Naive thymus-derived CD8-positive, alpha-beta T cell (primary cell): ENCODE measurements around the gene SRSF2. TPM values are rescaled to one million over a fixed set of nuclear protein-coding genes. Genes with fewer than 3 reads are reported as not detected.

Experiments
- ATAC-seq, 2 donors: fragments of 150-1000 bp; cut with Tn5 transposase in 1 of 2; sonication (Bioruptor Pico), chemical (Tn5 transposase) in 1 of 2; 1 replicate in 1 of 2; 2 replicates in 1 of 2; pipeline ENCODE4 v1.10.0; 2021; ENCODE audit warnings: mild to moderate bottlenecking in 2 of 2, moderate library complexity in 2 of 2
- POLR2A ChIA-PET: fragments of 350-600 bp; sonication (Branson Sonifier 250); formaldehyde crosslinking; loops from one replicate; lab custom pipeline; 2021; ENCODE audit warnings: antibody characterized with exemption; lab: Charles Lee
- DNase-seq, 10 donors: peaks; one replicate each; pipeline versions ENCODE4 v3.0.0 to v3.0.0-alpha.2; 2020 to 2022
- H3K27ac Mint-ChIP-seq, 10 donors: one replicate each; pipeline ENCODE4 v1.8.0; 2020 to 2022; ENCODE audit warnings: mild to moderate bottlenecking in 10 of 10, mixed read lengths in 10 of 10, moderate library complexity in 4 of 10, inconsistent platforms in 1 of 10
- H3K27me3 Mint-ChIP-seq, 5 donors: one replicate each; pipeline ENCODE4 v1.8.0; 2021 to 2022; ENCODE audit warnings: mixed read lengths in 5 of 5
- H3K36me3 Mint-ChIP-seq, 3 donors: one replicate each; pipeline ENCODE4 v1.8.0; 2020 to 2022; ENCODE audit warnings: mixed read lengths in 3 of 3, mild to moderate bottlenecking in 2 of 3, inconsistent platforms in 1 of 3
- H3K4me1 Mint-ChIP-seq, 4 donors: one replicate each; pipeline ENCODE4 v1.8.0; 2021 to 2022; ENCODE audit warnings: mixed read lengths in 4 of 4
- H3K4me3 Mint-ChIP-seq, 10 donors: one replicate each; pipeline ENCODE4 v1.8.0; 2020 to 2022; ENCODE audit warnings: mild to moderate bottlenecking in 10 of 10, mixed read lengths in 10 of 10, moderate library complexity in 6 of 10, inconsistent platforms in 1 of 10
- H3K9me3 Mint-ChIP-seq, 9 donors: one replicate each; pipeline ENCODE4 v1.8.0; 2020 to 2022; ENCODE audit warnings: mixed read lengths in 9 of 9, mild to moderate bottlenecking in 3 of 9, inconsistent platforms in 1 of 9, moderate library complexity in 1 of 9
- polyA plus RNA-seq, 3 donors: library from polyadenylated mRNA; unstranded; fragments of 300-500 nt; fragmentation: Illumina TruSeq; gene quantifications; one replicate each; pipeline ENCODE4 v1.2.3, GENCODE V29; 2021
- total RNA-seq, 8 experiments: library from RNA in 2 of 8; stranded (reverse) in 2 of 8; gene quantifications; one replicate each; pipeline ENCODE4 v1.2.3 and lab custom pipeline; 2021 to 2026

Gene SRSF2
- total and polyA plus RNA-seq, 5 experiments from 2014 or later = 101 to 377 (median 106) TPM

DNA sequence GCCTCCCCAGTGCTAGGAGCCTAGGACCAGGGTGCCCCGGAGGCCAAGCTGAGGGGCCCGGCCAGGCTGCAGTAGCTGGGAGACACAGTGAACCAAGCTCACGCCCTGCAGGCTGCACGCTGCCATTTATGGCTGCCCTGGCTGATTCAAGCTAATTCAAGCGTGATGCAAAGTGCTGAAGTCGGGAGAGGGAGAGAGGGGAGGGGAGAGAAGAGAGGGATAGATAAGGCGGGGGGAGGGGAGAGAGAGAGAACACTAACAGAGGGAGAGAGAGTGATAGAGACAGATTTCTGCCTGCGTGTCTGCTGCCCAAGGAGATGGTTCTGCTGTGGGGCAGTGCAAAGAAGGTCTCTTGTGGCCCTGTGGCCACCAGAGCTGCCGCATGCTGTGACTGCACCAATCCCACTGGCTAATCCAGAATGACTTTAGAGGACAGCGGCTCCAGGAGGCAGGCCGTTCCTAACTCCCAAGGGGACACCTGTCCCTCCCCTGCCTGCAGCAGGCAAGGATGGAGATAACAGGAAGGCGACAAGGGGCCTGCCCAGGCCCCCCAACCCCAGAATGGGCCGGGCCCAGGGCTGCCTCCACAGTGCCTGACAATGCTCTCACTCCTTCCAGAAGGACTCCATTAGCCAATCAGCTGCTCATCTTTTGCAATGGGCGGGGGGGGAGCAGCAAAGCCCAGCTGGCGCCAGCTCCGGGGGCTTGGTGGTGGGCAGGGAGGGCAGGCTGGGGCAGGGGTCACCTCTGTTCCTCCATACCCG lies 39.2 kb downstream of the SRSF2 start:
- DNase-seq = no peak
- Mint-ChIP-seq H3K4me3 (no peak overlapping the region), H3K9me3 (no peaks in the 10 kb centered on the region), H3K36me3 (no peaks in the 10 kb centered on the region), H3K4me1 (peaks cover 2 to 14% (median 5%) of the 10 kb centered on the region in 4 donors), H3K27me3 (no peaks in the 10 kb centered on the region), H3K27ac (peak overlapping the region in 1 of 10 donors; percentile 88)
- POLR2A ChIA-PET = interaction anchor here (0.6 kb wide), 1 partner anchor 211 kb away, joined by 4 read pairs; no protein-coding TSS in a partner anchor
- no peak for ATAC-seq

DNA sequence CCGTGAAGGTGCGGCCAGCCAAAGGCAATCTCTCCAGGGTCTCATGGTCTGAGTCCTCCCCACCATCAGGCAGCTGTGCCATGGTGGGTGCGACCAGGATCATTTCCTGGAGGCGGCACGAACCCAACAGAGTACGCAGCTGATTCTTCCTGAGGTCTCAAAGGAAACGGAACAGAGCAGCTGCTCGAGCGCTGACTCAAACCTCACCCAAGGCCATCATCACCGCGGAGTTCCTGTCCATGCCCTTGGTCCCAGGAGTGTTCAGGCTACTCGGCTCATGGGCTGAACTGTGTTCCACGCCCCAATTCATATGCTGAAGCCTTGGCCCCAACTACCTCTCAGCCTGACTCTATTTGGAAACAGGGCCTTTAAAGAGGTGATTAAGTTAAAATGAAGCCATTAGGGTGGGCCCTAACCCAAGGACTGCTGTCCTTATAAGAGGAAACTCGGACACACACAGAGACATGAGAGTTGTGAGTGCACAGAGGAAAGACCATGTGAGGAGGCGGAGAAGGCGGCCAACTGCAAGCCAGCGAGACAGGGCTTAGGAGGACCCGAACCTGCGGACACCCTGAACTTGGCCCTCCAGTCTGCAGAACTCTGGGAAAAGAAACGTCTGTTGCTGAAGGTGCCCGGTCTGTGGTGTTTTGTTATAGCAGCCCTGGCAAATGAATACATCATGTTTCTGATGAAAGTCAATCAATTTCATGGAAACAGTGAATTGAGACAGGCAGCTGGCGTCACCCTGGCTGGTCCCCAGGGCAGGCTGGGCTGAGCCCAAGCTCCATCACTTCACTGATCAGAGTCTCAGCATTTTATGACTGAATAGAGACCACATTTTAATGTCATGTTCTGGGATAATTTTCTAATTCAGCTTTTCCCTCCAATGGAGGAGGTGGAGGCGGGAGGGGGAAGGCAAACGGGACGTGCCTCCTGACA lies 40.1 kb downstream of the SRSF2 start:
- H3K27ac Mint-ChIP-seq = peak overlapping the region in 2 of 10 donors; percentile 72 to 83
- peaks cover 2 to 14% (median 5%) of the 10 kb centered on the region in 4 donors for H3K4me1 Mint-ChIP-seq
- no peaks in the 10 kb centered on the region for H3K27me3 Mint-ChIP-seq
- DNase-seq (no peak), ATAC-seq (no peak)
- H3K36me3 Mint-ChIP-seq = no peaks in the 10 kb centered on the region
- POLR2A ChIA-PET = no interaction called here
- H3K9me3 Mint-ChIP-seq = no peaks in the 10 kb centered on the region
- H3K4me3 Mint-ChIP-seq = no peak overlapping the region

DNA sequence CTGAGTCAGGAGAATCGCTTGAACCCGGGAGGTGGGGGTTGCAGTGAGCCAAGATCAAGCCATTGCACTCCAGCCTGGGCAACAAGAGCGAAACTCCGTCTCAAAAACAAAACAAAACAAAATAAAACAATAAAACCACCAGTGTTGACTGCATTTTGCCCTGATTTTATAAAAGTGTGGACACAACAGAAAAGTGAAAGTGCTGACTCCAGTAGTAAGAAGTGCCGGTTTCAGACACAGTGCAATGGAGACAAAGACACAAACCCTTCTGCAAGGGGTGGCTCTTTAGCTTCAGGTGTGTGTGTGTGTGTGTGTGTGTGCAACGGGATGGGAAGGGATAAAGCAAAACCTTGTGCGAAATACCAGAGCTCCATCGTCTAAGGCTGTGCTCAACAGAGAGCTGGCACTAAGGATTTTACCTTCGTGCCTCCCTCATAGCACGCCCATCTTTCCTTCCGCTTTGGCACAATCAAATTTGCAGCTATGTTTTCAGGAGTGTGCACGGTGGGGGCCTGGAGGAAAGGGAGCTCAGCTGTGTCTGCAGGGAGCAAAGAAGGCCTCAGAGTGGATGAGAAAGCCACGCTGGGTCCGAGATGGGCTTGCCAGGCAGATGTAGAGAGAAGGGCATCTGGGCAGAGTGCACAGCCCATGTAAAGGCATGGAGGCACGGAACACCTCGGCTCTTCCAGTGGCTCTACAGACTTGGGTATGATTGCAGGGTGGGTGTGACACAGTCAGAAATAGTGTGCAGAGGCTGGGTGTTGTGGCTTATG lies 41.9 kb downstream of the SRSF2 start:
- Mint-ChIP-seq H3K27me3 (no peaks in the 10 kb centered on the region), H3K9me3 (no peaks in the 10 kb centered on the region), H3K36me3 (no peaks in the 10 kb centered on the region), H3K27ac (peak overlapping the region in 2 of 10 donors; percentile 52 to 74), H3K4me3 (no peak overlapping the region), H3K4me1 (peaks cover 2 to 10% (median 5%) of the 10 kb centered on the region in 4 donors)
- POLR2A ChIA-PET = interaction anchor here (0.6 kb wide), 1 partner anchor 64 kb away, joined by 4 read pairs; no protein-coding TSS in a partner anchor
- DNase-seq (no peak), ATAC-seq (no peak)

DNA sequence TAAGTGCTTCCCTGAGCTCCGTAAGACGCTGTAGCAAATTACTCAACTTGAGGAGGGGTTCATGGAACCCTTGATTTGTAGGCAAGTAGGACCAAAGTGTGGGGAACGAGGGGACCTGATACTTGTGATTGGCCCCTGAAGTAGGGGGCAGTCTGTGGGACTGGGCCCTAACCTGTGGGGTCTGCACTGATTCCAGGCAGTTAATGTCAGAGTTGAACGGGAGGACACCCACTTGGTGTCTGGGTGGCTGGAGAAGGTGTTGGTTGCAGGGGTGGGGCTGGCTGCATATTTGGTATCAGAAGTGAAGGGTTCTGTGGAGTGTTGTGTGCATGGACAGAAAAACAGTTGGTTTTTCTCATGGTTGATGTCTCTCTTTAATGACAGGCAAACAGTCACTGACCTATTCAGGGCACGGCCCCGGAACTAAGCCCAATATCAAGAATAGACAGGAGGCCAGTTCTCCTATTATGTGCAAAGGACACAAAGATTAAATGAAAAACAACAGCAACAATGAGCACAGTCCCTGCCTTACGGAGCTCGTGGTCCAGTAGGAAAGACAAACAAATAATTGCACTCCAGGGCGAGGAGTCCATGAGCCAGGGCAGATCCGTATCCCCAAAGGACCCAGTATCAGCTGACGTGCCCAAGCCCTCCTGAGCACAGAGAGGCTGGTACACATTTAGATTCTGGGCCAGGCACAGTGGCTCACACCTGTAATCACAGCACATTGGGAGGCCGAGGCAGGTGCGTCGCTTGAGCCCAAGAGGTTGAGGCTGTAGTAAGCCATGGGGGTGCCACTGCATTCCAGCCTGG lies 45.5 kb downstream of the SRSF2 start:
- peak overlapping the region in 1 of 10 donors; percentile 67 for H3K27ac Mint-ChIP-seq
- ATAC-seq = no peak
- no peak for DNase-seq
- H3K4me3 Mint-ChIP-seq = no peak overlapping the region
- H3K36me3 Mint-ChIP-seq = no peaks in the 10 kb centered on the region
- no peaks in the 10 kb centered on the region for H3K27me3 Mint-ChIP-seq
- H3K9me3 Mint-ChIP-seq = no peaks in the 10 kb centered on the region
- POLR2A ChIA-PET = no interaction called here
- peaks cover under 1 to 8% (median 5%) of the 10 kb centered on the region in 4 donors for H3K4me1 Mint-ChIP-seq

DNA sequence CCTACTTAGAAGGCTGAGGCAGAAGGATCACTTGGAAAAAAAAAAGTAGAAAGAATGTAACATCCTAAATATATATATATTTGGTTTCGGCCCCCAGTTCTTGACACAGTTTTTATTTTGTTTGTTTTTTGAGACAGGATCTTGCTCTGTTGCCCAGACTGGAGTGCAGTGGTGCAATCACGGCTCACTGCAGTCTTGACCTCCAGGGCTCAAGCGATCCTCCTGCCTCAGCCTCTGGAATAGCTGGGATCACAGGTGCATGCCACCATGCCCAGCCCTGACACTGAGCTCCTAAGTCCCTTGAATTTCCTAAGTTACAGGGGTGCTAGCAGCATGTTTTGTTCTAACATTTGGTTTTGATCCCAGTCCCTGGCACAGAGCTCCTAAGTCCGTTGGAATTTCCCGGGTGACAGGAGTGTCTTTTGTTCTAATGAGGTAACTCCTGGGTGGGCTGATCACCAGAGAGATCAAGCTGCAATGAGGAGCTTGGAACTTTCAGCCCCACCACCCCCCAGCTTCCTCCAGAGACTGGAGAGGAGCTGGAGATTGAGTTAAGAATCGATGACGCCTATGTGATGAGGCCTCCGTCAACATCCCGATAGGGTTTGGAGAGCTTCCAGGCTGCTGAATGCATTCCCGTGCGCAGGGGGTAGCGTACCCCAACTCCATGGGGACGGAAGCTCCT lies 46.4 kb downstream of the SRSF2 start:
- Mint-ChIP-seq H3K36me3 (no peaks in the 10 kb centered on the region), H3K27me3 (no peaks in the 10 kb centered on the region), H3K9me3 (no peaks in the 10 kb centered on the region), H3K4me3 (no peak overlapping the region), H3K4me1 (peaks cover 0 to 5% (median 3%) of the 10 kb centered on the region in 4 donors), H3K27ac (no peak overlapping the region)
- POLR2A ChIA-PET = no interaction called here
- no peak for DNase-seq
- no peak for ATAC-seq

DNA sequence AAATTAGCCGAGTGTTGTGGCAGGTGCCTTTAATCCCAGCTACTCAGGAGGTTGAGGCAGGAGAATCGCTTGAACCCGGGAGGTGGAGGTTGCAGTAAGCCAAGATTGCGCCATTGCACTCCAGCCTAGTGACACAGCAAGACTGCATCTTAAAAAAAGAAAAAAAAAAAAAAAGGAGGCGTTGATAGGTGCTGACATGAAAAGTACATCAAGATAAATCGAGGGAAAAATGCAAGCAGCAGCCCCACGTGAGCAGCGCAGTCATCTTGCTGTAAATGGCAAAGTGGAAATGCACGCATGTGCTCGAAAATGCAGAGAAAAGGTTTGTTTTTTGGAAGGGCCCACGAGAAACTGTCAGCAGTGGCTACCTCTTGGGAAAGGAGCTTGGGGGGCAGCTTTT lies 47.3 kb downstream of the SRSF2 start:
- H3K4me3 Mint-ChIP-seq = no peak overlapping the region
- no peaks in the 10 kb centered on the region for H3K4me1 Mint-ChIP-seq
- POLR2A ChIA-PET = no interaction called here

DNA sequence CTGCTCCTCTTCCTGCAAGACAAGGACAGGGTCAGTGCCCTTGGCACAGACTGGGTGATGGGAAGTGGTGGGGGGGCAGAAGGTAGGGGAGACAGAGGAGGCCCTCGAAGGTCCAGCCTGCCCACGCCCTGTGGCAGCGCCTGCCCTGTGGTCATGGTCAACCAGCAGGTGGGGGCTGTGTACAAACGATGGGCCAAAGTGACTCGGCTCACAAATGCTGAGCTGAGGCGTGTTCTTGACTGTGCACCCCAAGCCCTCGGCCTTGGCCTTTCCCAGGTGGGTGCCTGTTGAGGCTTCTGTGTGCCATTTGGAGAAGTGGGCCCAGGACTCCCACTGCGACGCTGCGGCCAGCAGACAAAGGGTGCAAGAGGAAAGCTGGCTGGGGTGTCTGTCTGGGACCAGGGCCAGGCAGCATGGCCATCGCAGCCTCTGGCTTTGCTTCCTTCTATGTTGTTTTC lies 48.9 kb downstream of the SRSF2 start:
- ATAC-seq (no peak), DNase-seq (no peak)
- Mint-ChIP-seq H3K27me3 (no peaks in the 10 kb centered on the region), H3K9me3 (no peaks in the 10 kb centered on the region), H3K36me3 (no peaks in the 10 kb centered on the region), H3K4me3 (no peak overlapping the region), H3K27ac (no peak overlapping the region), H3K4me1 (no peaks in the 10 kb centered on the region)
- POLR2A ChIA-PET = no interaction called here

More for the DNA sequence above, 47.3 kb downstream of the SRSF2 start:
- no peak for DNase-seq
- Mint-ChIP-seq H3K27ac (no peak overlapping the region), H3K27me3 (no peaks in the 10 kb centered on the region), H3K36me3 (no peaks in the 10 kb centered on the region), H3K9me3 (no peaks in the 10 kb centered on the region)
- no peak for ATAC-seq

DNA sequence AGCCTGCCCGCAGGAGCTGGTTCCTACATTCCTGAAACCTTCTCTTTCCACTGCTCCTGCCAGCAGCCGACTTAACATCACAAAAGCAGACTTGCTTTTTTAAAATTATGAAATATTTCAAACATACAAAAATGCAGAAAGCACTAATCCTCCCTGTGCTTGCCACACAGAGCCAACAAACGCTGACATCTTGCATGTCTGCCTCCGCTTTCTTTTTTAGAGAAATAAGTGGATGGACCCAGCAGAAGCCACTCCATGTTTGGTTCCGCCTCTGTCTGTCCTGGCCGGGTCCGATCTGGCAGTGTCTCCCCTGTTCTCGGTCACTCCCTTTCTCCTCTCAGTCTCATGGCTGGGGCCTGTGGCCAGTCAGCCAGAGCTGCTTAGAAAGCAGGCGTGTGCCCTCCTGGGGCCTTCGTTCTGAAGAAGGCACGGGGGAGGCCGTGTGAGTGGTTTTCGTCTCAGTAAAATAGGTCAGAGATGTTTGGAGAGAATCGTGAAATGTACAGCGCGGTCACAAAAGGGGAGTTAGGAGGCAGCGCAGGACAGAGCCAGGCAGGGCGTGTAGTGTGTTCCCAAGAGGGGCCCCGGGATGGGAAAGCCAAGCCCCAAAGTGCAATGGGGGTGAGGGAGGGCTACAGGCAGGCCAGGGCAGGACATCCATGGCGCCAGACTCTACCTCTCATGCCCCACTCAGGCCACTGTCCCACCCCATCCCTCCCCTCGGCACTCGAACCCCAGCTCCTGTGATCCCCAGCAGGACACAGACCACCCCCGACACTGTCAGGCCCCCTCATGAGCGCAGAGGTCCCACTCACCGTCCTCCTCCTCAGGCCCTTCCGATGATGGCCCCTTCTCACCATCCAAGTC lies 49.6 kb downstream of the SRSF2 start:
- no peaks in the 10 kb centered on the region for H3K9me3 Mint-ChIP-seq
- H3K36me3 Mint-ChIP-seq = no peaks in the 10 kb centered on the region
- no peaks in the 10 kb centered on the region for H3K4me1 Mint-ChIP-seq
- peak overlapping the region in 2 of 10 donors; percentile 47 to 71 for H3K27ac Mint-ChIP-seq
- no peak overlapping the region for H3K4me3 Mint-ChIP-seq
- ATAC-seq = no peak
- no peaks in the 10 kb centered on the region for H3K27me3 Mint-ChIP-seq
- no peak for DNase-seq
- POLR2A ChIA-PET = no interaction called here

DNA sequence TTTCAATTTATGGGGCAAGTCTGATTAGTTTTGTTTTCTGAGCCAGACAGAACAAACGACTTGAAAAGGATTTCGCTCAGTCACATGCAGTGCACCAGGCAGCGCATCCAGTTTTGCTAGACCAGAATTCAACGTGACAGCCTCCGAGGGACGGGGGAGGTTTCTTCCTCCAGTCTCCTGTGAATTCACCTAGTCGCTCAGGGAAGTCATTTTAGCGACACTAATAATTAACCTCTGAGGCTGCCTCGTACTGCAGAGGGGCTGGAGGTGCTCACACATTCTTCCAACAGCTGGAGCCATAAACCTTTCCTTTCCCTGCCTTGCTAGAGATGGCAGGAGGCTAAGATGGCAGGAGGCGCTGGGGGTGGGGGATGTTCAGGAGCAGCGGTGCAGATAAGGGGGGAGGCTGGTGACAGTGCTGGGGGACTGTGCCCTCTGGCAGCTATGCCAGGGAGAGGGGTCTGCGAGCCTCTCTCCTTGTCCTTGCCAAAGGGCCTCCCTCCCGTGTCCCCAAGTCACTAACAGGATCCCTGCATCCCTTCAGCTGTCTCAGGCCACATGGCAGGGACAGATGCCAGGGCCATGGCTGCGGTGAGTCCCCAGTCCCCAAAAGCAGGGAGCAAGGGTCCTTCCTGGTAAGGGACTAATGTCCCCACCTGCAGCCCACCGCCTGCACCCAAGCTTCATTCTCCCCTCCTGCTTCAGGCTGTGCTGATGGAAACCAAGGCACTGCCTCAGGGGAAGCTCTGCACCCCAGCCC lies 50.4 kb downstream of the SRSF2 start:
- Mint-ChIP-seq H3K27ac (no peak overlapping the region), H3K4me3 (no peak overlapping the region), H3K9me3 (no peaks in the 10 kb centered on the region), H3K4me1 (peaks cover 0 to 5% (median 2%) of the 10 kb centered on the region in 4 donors), H3K27me3 (no peaks in the 10 kb centered on the region), H3K36me3 (no peaks in the 10 kb centered on the region)
- POLR2A ChIA-PET = interaction anchor here (0.6 kb wide), 1 partner anchor 1632 kb away, joined by 3 read pairs; no protein-coding TSS in a partner anchor
- DNase-seq (no peak), ATAC-seq (no peak)

DNA sequence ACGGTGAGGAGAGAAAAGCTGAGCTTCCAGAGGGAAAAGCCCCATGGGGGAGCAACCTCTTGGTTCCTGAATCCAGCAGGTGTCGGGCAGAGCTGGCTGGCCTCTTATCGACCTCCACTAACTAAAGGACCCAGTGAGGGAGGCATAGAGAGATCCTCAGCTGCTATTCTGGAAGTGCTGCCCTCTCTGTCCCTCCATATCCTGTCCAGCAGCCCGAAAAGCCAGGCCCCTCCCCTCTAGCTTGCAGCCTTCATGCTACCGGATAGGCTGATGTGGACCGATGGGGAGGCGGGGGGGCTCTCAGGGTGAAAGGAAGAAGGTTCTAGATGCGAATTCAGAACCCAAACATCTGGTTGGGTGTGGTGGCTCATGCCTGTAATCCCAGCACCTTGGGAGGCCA lies 51.3 kb downstream of the SRSF2 start:
- no peaks in the 10 kb centered on the region for H3K9me3 Mint-ChIP-seq
- no peak overlapping the region for H3K27ac Mint-ChIP-seq
- ATAC-seq (no peak), DNase-seq (no peak)
- H3K36me3 Mint-ChIP-seq = no peaks in the 10 kb centered on the region
- no peak overlapping the region for H3K4me3 Mint-ChIP-seq
- no peaks in the 10 kb centered on the region for H3K27me3 Mint-ChIP-seq
- H3K4me1 Mint-ChIP-seq = peaks cover 5 to 10% (median 8%) of the 10 kb centered on the region in 4 donors
- POLR2A ChIA-PET = interaction anchor here (0.6 kb wide), 1 partner anchor 1631 kb away, joined by 3 read pairs; no protein-coding TSS in a partner anchor
